ENCODE data around the gene PPP1R7.

The PPP1R7 gene

GRCh38 chr2:241120440-241120839, 29.8 kb upstream of the PPP1R7 start:
- no peak for DNase-seq (ENCODE audit: low spot score)

GRCh38 chr2:241121008-241121407, 29.3 kb upstream of the PPP1R7 start:
- DNase-seq (ENCODE audit: low spot score): no peak

- no peak for DNase-seq (ENCODE audit: low spot score)
These were observed 27.8 kb upstream of the PPP1R7 start for GRCh38 chr2:241122376-241123002.

GRCh38 chr2:241123816-241124536, 26.3 kb upstream of the PPP1R7 start:
- DNase-seq (ENCODE audit: low spot score): peak; percentile 24

- DNase-seq (ENCODE audit: low spot score): no peak
These were observed 24.6 kb upstream of the PPP1R7 start for GRCh38 chr2:241125626-241126025.

GRCh38 chr2:241126201-241126611, 24.1 kb upstream of the PPP1R7 start:
- DNase-seq (ENCODE audit: low spot score): no peak

- DNase-seq (ENCODE audit: low spot score): no peak
These were observed 23.5 kb upstream of the PPP1R7 start for GRCh38 chr2:241126771-241127202.

- no peak for DNase-seq (ENCODE audit: low spot score)
These were observed 22.0 kb upstream of the PPP1R7 start for GRCh38 chr2:241128266-241128665.

- no peak for DNase-seq (ENCODE audit: low spot score)
These were observed 21.0 kb upstream of the PPP1R7 start for GRCh38 chr2:241129086-241129871.

- DNase-seq (ENCODE audit: low spot score): no peak
These were observed 20.0 kb upstream of the PPP1R7 start for GRCh38 chr2:241130316-241130715.

GRCh38 chr2:241131531-241131930, 18.7 kb upstream of the PPP1R7 start:
- DNase-seq (ENCODE audit: low spot score): no peak

GRCh38 chr2:241132538-241133435, 17.5 kb upstream of the PPP1R7 start:
- DNase-seq (ENCODE audit: low spot score): no peak

- DNase-seq (ENCODE audit: low spot score): no peak
These were observed 16.8 kb upstream of the PPP1R7 start for GRCh38 chr2:241133436-241133820.

- DNase-seq (ENCODE audit: low spot score): no peak
These were observed 15.6 kb upstream of the PPP1R7 start for GRCh38 chr2:241134711-241135110.

- DNase-seq (ENCODE audit: low spot score): no peak
These were observed 14.5 kb upstream of the PPP1R7 start for GRCh38 chr2:241135737-241136136.

- no peak for DNase-seq (ENCODE audit: low spot score)
These were observed 14.1 kb upstream of the PPP1R7 start for GRCh38 chr2:241136191-241136590.

- DNase-seq (ENCODE audit: low spot score): no peak
These were observed 13.5 kb upstream of the PPP1R7 start for GRCh38 chr2:241136661-241137260.

- no peak for DNase-seq (ENCODE audit: low spot score)
These were observed 12.7 kb upstream of the PPP1R7 start for GRCh38 chr2:241137276-241138190.

GRCh38 chr2:241138471-241138870, 11.8 kb upstream of the PPP1R7 start:
- no peak for DNase-seq (ENCODE audit: low spot score)
